Measurements from ENCODE around the gene AAMDC.
"Not testable (repeated sequence)": the region's sequence is repeated elsewhere in the genome, so short reads cannot be mapped to it uniquely, and the experiment has no call there.

- TF ChIP-seq, protein P1, sequence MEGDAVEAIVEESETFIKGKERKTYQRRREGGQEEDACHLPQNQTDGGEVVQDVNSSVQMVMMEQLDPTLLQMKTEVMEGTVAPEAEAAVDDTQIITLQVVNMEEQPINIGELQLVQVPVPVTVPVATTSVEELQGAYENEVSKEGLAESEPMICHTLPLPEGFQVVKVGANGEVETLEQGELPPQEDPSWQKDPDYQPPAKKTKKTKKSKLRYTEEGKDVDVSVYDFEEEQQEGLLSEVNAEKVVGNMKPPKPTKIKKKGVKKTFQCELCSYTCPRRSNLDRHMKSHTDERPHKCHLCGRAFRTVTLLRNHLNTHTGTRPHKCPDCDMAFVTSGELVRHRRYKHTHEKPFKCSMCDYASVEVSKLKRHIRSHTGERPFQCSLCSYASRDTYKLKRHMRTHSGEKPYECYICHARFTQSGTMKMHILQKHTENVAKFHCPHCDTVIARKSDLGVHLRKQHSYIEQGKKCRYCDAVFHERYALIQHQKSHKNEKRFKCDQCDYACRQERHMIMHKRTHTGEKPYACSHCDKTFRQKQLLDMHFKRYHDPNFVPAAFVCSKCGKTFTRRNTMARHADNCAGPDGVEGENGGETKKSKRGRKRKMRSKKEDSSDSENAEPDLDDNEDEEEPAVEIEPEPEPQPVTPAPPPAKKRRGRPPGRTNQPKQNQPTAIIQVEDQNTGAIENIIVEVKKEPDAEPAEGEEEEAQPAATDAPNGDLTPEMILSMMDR (IDR thresholded peaks at IDR 0.05), result not testable (repeated sequence)
- not testable (repeated sequence) for TF ChIP-seq POLR2A, EP300 (IDR thresholded peaks at IDR 0.05)
Measured at GRCh38 chr11:77894949-77895348, 74.0 kb downstream of the AAMDC start.
